Measurements from ENCODE around the gene RGS3.

Gene RGS3

DNA sequence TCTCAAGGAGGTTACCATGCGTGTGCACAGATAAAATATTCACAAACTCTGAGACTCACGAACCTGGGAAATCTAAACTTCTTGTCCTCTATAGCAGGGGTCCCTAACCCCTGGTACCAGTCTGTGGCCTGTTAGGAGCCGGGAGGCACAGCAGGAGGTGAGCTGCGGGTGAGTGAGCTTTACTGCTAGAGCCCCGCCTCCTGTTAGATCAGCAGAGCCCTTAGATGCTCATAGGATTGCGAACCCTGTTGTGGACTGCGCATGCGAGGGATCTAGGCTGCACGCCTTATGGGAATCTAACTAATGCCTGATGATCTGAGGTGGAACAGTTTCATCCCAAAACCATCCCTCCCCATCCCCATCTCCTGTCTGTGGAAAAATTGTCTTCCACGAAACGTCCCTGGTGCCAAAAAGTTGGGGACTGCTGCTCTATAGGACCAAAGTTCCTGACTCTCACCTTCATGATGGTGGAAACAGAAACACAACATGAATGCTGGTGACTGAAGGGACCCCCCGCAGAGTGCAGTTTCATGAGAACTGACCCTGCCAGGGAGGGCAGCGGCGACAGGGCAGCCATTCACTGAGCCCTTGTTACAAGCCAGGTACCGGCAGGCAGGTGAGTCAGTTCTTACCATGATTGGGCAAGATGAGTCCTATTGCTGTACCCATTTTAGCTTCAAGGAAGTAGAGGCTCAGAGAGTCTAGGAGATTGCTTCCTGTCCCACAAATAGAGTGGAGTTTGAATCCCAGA lies 181.9 kb downstream of the RGS3 start:
- no peak for DNase-seq

- DNase-seq, result no peak
Measured at GRCh38 chr9:113645978-113646253, 182.4 kb downstream of the RGS3 start.

DNA sequence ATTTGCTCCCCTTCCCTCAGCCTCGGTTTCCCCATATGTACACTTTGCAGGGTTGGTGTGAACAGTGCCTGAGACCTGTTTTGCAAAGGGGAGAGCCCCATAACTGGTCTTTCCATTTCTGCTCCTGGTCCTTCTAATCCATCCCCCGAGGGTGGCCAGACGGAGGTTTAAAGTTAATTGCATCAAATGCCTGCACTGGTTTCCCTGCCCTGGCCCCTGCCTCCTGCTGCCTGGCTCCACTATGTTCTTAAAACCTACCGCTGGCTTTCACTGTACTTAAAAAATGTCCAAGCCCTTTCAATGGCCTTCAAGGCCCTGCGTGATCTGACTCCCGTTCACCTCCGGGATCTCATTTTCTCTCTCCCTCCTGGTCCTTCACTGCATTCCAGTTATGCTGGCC lies 183.0 kb downstream of the RGS3 start:
- no peak for DNase-seq
